Measurements from ENCODE around the gene XPNPEP2.

Gene XPNPEP2

GRCh38 chrX:129784371-129784770 is 45.6 kb downstream of the XPNPEP2 start:
- H3K27me3 ChIP-seq (ENCODE audit: control insufficient read depth, insufficient read depth, low read length) = no peaks in the 10 kb centered on the region
- no peaks in the 10 kb centered on the region for H3K36me3 ChIP-seq (ENCODE audit: control insufficient read depth, insufficient read depth, low read length)
- no peaks in the 10 kb centered on the region for H3K9me3 ChIP-seq (ENCODE audit: control insufficient read depth, insufficient read depth, low read length)
- peaks cover 2% of the 10 kb centered on the region for H3K4me1 ChIP-seq (ENCODE audit: control insufficient read depth, insufficient read depth, low read length)
- H3K9ac ChIP-seq (ENCODE audit: low read depth, low read length) = no peak overlapping the region
- no peak overlapping the region for H3K4me3 ChIP-seq (ENCODE audit: low read depth, low read length)

- H3K27me3 ChIP-seq (ENCODE audit: control insufficient read depth, insufficient read depth, low read length) = no peaks in the 10 kb centered on the region
- H3K4me1 ChIP-seq (ENCODE audit: control insufficient read depth, insufficient read depth, low read length) = peaks cover 2% of the 10 kb centered on the region
- no peaks in the 10 kb centered on the region for H3K36me3 ChIP-seq (ENCODE audit: control insufficient read depth, insufficient read depth, low read length)
- no peaks in the 10 kb centered on the region for H3K9me3 ChIP-seq (ENCODE audit: control insufficient read depth, insufficient read depth, low read length)
- H3K9ac ChIP-seq (ENCODE audit: low read depth, low read length) = no peak overlapping the region
- no peak overlapping the region for H3K4me3 ChIP-seq (ENCODE audit: low read depth, low read length)
Measured at GRCh38 chrX:129785160-129785947, 46.6 kb downstream of the XPNPEP2 start.

- Histone ChIP-seq H3K9ac (ENCODE audit: low read depth, low read length) (no peak overlapping the region), H3K27me3 (ENCODE audit: control insufficient read depth, insufficient read depth, low read length) (no peaks in the 10 kb centered on the region), H3K9me3 (ENCODE audit: control insufficient read depth, insufficient read depth, low read length) (no peaks in the 10 kb centered on the region), H3K36me3 (ENCODE audit: control insufficient read depth, insufficient read depth, low read length) (no peaks in the 10 kb centered on the region), H3K4me1 (ENCODE audit: control insufficient read depth, insufficient read depth, low read length) (peaks cover 2% of the 10 kb centered on the region), H3K4me3 (ENCODE audit: low read depth, low read length) (no peak overlapping the region)
Measured at GRCh38 chrX:129786210-129786651, 47.5 kb downstream of the XPNPEP2 start.

GRCh38 chrX:129787336-129788055 is 48.7 kb downstream of the XPNPEP2 start:
- Histone ChIP-seq H3K9ac (ENCODE audit: low read depth, low read length) (no peak overlapping the region), H3K4me3 (ENCODE audit: low read depth, low read length) (no peak overlapping the region), H3K4me1 (ENCODE audit: control insufficient read depth, insufficient read depth, low read length) (no peaks in the 10 kb centered on the region), H3K36me3 (ENCODE audit: control insufficient read depth, insufficient read depth, low read length) (no peaks in the 10 kb centered on the region), H3K27me3 (ENCODE audit: control insufficient read depth, insufficient read depth, low read length) (no peaks in the 10 kb centered on the region), H3K9me3 (ENCODE audit: control insufficient read depth, insufficient read depth, low read length) (no peaks in the 10 kb centered on the region)

- no peaks in the 10 kb centered on the region for H3K36me3 ChIP-seq (ENCODE audit: control insufficient read depth, insufficient read depth, low read length)
- no peaks in the 10 kb centered on the region for H3K9me3 ChIP-seq (ENCODE audit: control insufficient read depth, insufficient read depth, low read length)
- no peaks in the 10 kb centered on the region for H3K27me3 ChIP-seq (ENCODE audit: control insufficient read depth, insufficient read depth, low read length)
- H3K4me1 ChIP-seq (ENCODE audit: control insufficient read depth, insufficient read depth, low read length) = no peaks in the 10 kb centered on the region
- no peak overlapping the region for H3K4me3 ChIP-seq (ENCODE audit: low read depth, low read length)
- no peak overlapping the region for H3K9ac ChIP-seq (ENCODE audit: low read depth, low read length)
Measured at GRCh38 chrX:129788527-129788926, 49.7 kb downstream of the XPNPEP2 start.

- no peaks in the 10 kb centered on the region for H3K4me1 ChIP-seq (ENCODE audit: control insufficient read depth, insufficient read depth, low read length)
- H3K27me3 ChIP-seq (ENCODE audit: control insufficient read depth, insufficient read depth, low read length) = no peaks in the 10 kb centered on the region
- no peak overlapping the region for H3K9ac ChIP-seq (ENCODE audit: low read depth, low read length)
- H3K36me3 ChIP-seq (ENCODE audit: control insufficient read depth, insufficient read depth, low read length) = no peaks in the 10 kb centered on the region
- H3K4me3 ChIP-seq (ENCODE audit: low read depth, low read length) = no peak overlapping the region
- H3K9me3 ChIP-seq (ENCODE audit: control insufficient read depth, insufficient read depth, low read length) = no peaks in the 10 kb centered on the region
Measured at GRCh38 chrX:129790146-129790545, 51.4 kb downstream of the XPNPEP2 start.

- no peaks in the 10 kb centered on the region for H3K27me3 ChIP-seq (ENCODE audit: control insufficient read depth, insufficient read depth, low read length)
- H3K4me3 ChIP-seq (ENCODE audit: low read depth, low read length) = no peak overlapping the region
- H3K9me3 ChIP-seq (ENCODE audit: control insufficient read depth, insufficient read depth, low read length) = no peaks in the 10 kb centered on the region
- no peak overlapping the region for H3K9ac ChIP-seq (ENCODE audit: low read depth, low read length)
- H3K36me3 ChIP-seq (ENCODE audit: control insufficient read depth, insufficient read depth, low read length) = no peaks in the 10 kb centered on the region
- no peaks in the 10 kb centered on the region for H3K4me1 ChIP-seq (ENCODE audit: control insufficient read depth, insufficient read depth, low read length)
Measured at GRCh38 chrX:129790808-129791207, 52.0 kb downstream of the XPNPEP2 start.

GRCh38 chrX:129791336-129791735 is 52.6 kb downstream of the XPNPEP2 start:
- Histone ChIP-seq H3K9me3 (ENCODE audit: control insufficient read depth, insufficient read depth, low read length) (no peaks in the 10 kb centered on the region), H3K4me1 (ENCODE audit: control insufficient read depth, insufficient read depth, low read length) (no peaks in the 10 kb centered on the region), H3K9ac (ENCODE audit: low read depth, low read length) (no peak overlapping the region), H3K36me3 (ENCODE audit: control insufficient read depth, insufficient read depth, low read length) (no peaks in the 10 kb centered on the region), H3K4me3 (ENCODE audit: low read depth, low read length) (no peak overlapping the region), H3K27me3 (ENCODE audit: control insufficient read depth, insufficient read depth, low read length) (no peaks in the 10 kb centered on the region)

- Histone ChIP-seq H3K36me3 (ENCODE audit: control insufficient read depth, insufficient read depth, low read length) (no peaks in the 10 kb centered on the region), H3K4me1 (ENCODE audit: control insufficient read depth, insufficient read depth, low read length) (no peaks in the 10 kb centered on the region), H3K4me3 (ENCODE audit: low read depth, low read length) (no peak overlapping the region), H3K9ac (ENCODE audit: low read depth, low read length) (no peak overlapping the region), H3K9me3 (ENCODE audit: control insufficient read depth, insufficient read depth, low read length) (no peaks in the 10 kb centered on the region), H3K27me3 (ENCODE audit: control insufficient read depth, insufficient read depth, low read length) (no peaks in the 10 kb centered on the region)
Measured at GRCh38 chrX:129791961-129792570, 53.3 kb downstream of the XPNPEP2 start.

- H3K4me3 ChIP-seq (ENCODE audit: low read depth, low read length) = no peak overlapping the region
- no peaks in the 10 kb centered on the region for H3K36me3 ChIP-seq (ENCODE audit: control insufficient read depth, insufficient read depth, low read length)
- H3K9me3 ChIP-seq (ENCODE audit: control insufficient read depth, insufficient read depth, low read length) = no peaks in the 10 kb centered on the region
- no peaks in the 10 kb centered on the region for H3K4me1 ChIP-seq (ENCODE audit: control insufficient read depth, insufficient read depth, low read length)
- H3K27me3 ChIP-seq (ENCODE audit: control insufficient read depth, insufficient read depth, low read length) = no peaks in the 10 kb centered on the region
- no peak overlapping the region for H3K9ac ChIP-seq (ENCODE audit: low read depth, low read length)
Measured at GRCh38 chrX:129792586-129793291, 54.0 kb downstream of the XPNPEP2 start.

GRCh38 chrX:129793604-129794191 is 54.9 kb downstream of the XPNPEP2 start:
- Histone ChIP-seq H3K4me3 (ENCODE audit: low read depth, low read length) (no peak overlapping the region), H3K36me3 (ENCODE audit: control insufficient read depth, insufficient read depth, low read length) (peaks cover 3% of the 10 kb centered on the region), H3K27me3 (ENCODE audit: control insufficient read depth, insufficient read depth, low read length) (no peaks in the 10 kb centered on the region), H3K9ac (ENCODE audit: low read depth, low read length) (no peak overlapping the region), H3K9me3 (ENCODE audit: control insufficient read depth, insufficient read depth, low read length) (no peaks in the 10 kb centered on the region), H3K4me1 (ENCODE audit: control insufficient read depth, insufficient read depth, low read length) (no peaks in the 10 kb centered on the region)

All from iPS-15b (cell line).